ENCODE measurements around the gene MS4A2.

MS4A2 gene

DNA sequence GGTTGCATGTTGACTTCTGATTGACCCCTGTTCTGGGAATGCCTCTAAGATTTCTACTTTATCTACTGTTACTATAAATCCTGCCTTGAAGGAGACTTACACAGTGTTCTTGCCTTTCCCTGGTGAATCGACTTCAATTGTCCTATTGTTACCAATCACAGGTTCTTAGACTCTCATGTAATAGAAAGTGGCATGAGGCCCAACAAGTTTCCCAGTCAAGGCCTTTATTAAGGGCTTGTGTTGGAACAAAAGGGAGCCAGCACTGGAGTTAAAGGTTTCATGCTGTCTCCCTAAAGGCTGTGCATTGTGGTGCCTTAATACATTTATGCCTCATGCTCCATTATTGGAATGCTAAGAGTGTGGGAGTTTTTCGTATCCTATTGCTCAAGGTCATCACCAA lies 23.3 kb downstream of the MS4A2 start:
- TF ChIP-seq, protein P1, sequence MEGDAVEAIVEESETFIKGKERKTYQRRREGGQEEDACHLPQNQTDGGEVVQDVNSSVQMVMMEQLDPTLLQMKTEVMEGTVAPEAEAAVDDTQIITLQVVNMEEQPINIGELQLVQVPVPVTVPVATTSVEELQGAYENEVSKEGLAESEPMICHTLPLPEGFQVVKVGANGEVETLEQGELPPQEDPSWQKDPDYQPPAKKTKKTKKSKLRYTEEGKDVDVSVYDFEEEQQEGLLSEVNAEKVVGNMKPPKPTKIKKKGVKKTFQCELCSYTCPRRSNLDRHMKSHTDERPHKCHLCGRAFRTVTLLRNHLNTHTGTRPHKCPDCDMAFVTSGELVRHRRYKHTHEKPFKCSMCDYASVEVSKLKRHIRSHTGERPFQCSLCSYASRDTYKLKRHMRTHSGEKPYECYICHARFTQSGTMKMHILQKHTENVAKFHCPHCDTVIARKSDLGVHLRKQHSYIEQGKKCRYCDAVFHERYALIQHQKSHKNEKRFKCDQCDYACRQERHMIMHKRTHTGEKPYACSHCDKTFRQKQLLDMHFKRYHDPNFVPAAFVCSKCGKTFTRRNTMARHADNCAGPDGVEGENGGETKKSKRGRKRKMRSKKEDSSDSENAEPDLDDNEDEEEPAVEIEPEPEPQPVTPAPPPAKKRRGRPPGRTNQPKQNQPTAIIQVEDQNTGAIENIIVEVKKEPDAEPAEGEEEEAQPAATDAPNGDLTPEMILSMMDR (IDR thresholded peaks at IDR 0.05; ENCODE audit: insufficient read depth, low read depth, low read length, missing control alignments): no peak
- H3K4me3 ChIP-seq (ENCODE audit: low read depth, low read length): no peak overlapping the region
- no peak for DNase-seq (ENCODE audit: low read depth)

DNA sequence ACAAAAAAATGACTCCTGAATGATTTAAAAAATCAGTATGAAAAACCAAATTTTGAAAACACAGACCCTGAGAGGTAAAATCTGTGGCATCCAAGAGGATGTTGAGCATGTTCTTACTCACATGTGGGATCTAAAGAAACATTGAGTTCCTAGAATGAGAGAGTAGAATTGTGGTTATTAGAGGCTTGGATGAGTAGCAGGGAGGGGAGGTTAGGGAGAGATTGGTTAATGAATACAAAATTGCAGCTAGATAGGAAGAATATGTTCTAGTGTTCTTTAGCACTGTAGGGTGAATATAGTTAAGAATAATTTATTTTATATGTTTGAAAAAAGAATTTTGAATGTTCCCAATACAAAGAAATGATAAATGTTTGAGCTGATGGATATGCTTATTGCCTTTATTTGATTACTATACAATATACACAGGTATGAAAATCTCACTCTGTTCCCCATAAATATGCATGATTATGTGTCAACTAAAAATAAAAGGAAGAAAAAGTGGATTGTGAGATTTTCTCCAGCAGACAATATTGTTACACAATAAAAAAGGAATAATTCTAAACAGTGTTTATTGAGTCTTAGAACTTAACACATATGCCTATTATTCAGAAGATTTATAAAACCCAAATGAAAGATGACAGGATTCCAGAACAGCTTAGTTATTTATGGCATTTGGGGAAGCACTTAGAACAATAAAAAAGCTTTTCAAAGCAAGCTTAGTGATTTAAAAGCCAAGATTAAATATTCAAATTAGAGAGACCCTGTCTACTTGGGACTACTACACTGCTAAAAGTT lies 28.7 kb downstream of the MS4A2 start:
- H3K4me3 ChIP-seq (ENCODE audit: low read depth, low read length): no peak overlapping the region
- TF ChIP-seq, protein P1 (IDR thresholded peaks at IDR 0.05; ENCODE audit: insufficient read depth, low read depth, low read length, missing control alignments): no peak
- DNase-seq (ENCODE audit: low read depth): no peak

DNA sequence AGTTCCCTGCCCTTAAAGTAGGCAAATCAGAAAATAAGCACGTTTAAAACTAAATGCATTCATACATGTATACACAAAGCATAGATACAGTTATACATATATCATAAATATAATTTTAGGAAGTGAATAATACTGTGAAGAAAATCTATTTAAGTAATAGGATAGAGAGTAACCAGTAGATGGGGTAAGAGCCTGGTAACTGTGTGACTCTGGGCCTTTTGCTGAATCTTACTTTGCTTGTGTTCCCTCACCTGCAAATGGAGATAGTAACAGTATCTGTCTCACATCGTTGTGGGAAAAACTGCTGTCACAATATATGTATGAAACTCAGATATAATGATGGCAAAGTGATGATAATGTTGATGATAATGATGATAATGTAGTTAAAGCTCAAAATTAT lies 29.9 kb downstream of the MS4A2 start:
- no peak overlapping the region for H3K4me3 ChIP-seq (ENCODE audit: low read depth, low read length)
- TF ChIP-seq, protein P1 (IDR thresholded peaks at IDR 0.05; ENCODE audit: insufficient read depth, low read depth, low read length, missing control alignments): no peak
- DNase-seq (ENCODE audit: low read depth): peak; percentile 20

DNA sequence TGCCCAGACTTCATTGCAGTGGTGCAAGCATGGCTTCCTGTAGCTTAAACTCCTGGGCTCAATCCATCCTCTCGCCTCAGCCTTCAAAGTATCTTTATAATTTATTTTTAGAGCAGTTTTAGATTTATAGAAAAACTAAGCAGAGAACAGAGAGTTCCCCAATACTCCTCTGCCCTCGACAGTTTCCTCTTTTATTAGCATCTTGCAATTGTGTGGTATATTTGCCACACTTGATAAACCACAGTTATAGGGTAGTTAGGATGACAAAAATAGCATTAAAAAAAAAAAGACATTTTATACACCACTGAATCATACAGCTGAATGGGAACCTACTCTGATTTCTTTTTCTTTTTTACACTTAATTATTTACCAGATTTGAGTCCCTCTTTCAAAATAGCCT lies 31.2 kb downstream of the MS4A2 start:
- DNase-seq (ENCODE audit: low read depth): no peak
- TF ChIP-seq, protein P1 (IDR thresholded peaks at IDR 0.05; ENCODE audit: insufficient read depth, low read depth, low read length, missing control alignments): no peak
- no peak overlapping the region for H3K4me3 ChIP-seq (ENCODE audit: low read depth, low read length)

DNA sequence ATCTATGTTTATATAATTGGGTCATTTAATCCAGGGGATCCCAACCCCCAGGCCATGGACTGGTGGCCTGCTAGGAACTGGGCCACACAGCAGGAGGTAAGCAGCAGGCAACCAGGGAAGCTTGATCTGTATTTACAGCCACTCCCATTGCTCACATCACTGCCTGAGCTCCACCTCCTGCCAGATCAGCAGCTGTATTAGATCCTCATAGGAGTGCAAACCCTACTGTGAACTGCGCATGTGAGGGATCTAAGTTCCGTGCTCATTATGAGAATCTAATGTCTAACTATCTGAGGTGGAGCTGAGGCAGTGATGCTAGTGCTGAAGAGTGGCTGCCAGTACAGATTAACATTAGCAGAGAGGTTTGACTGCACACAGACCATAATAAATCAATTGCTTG lies 32.8 kb downstream of the MS4A2 start:
- TF ChIP-seq, protein P1 (IDR thresholded peaks at IDR 0.05; ENCODE audit: insufficient read depth, low read depth, low read length, missing control alignments): no peak
- no peak for DNase-seq (ENCODE audit: low read depth)
- H3K4me3 ChIP-seq (ENCODE audit: low read depth, low read length): no peak overlapping the region

DNA sequence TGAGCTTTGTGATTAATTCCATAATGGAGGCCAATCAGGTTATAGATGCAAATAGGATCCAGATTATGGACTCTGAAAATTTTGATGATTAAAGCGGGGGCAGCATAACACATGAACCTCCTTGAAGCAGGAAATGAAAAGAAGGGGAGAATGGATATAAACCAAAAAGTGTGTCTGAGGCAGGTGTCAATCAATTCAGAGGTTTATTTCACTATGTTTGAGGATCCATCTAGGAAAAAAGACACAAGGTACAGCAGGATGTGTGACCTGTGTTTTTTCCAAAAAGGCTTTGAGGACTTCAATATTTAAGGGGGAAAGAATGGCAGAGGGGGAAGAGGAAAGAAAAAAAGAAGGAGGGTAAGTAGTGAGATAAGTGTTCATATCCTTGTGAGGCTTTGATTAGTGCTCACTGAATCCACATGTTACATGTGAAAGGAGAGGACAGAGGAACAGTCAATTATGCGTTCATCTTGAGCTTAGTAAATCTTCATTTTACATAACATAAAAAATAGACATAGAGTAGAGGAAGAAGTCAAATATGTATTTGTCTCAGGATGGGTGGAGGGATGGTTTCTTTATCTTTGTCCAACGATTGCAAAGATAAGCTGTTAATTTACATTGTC lies 34.1 kb downstream of the MS4A2 start:
- no peak for DNase-seq (ENCODE audit: low read depth)
- no peak overlapping the region for H3K4me3 ChIP-seq (ENCODE audit: low read depth, low read length)
- TF ChIP-seq, protein P1 (IDR thresholded peaks at IDR 0.05; ENCODE audit: insufficient read depth, low read depth, low read length, missing control alignments): no peak
